H1 (cell line): ENCODE measurements around the gene SSBP3.

ENCODE experiments used
- POLR2A ChIP-seq, 2 experiments: IDR thresholded peaks; 1 replicate in 1 of 2; 2 replicates in 1 of 2; pipeline ENCODE4 v1.6.1; 2011; ENCODE audit warnings: low read depth in 2 of 2, low read length in 2 of 2, mild to moderate bottlenecking in 2 of 2; ENCODE audit errors: control extremely low read depth in 1 of 2
- POLR2AphosphoS5 ChIP-seq: IDR thresholded peaks from 2 replicates; pipeline ENCODE4 v1.6.1; 2011; ENCODE audit warnings: low read depth, low read length

DNA sequence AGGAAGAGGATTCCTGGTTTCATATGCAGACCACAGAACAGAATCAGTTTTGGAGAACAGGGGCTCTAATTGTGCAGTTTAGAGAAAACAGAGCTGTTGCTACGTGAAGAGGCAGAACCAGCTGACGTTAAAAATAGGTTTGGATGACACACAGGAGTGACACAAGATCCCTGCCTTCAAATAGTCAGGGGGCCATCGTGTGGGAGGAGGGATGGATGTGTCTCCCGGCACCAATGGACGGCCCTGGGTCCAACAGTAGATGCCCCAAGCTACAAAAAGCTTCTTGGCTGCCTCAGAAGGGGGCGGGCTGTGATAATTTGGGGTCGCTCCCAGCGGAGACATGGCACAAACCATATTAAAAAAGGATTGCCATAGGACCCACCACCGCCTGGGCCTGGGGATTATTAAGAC, 118.4 kb downstream of the SSBP3 start:
- TF ChIP-seq POLR2A (IDR thresholded peaks at IDR 0.05; ENCODE audit: control extremely low read depth in 1 of 2, low read depth in 2 of 2, low read length in 2 of 2) (no peak), POLR2AphosphoS5 (no peak)
